A549 (cell line): ENCODE measurements around the gene NUTF2. TPM values are rescaled to one million over a fixed set of nuclear protein-coding genes. Genes with fewer than 3 reads are reported as not detected.

Experiments
- ATAC-seq, 2 experiments: fragments of 200-7000 bp in 1 of 2; fragments of >200 bp in 1 of 2; cut with Nextera tagmentation in 1 of 2; cut with Tn5 transposase in 1 of 2; 3 replicates each; pipeline versions ENCODE4 v1.8.0 to v1.9.1; 2018 to 2020; ENCODE audit warnings: mild to moderate bottlenecking in 1 of 2, moderate library complexity in 1 of 2
- CTCF ChIA-PET: fragments of 300-600 bp; sonication (Branson Sonifier 250); formaldehyde crosslinking; extraction: SDS; loops from one replicate; lab custom pipeline; 2021; ENCODE audit warnings: antibody characterized with exemption, inconsistent platforms; lab: Yijun Ruan, JAX
- POLR2A ChIA-PET: fragments of 350-600 bp; formaldehyde crosslinking; extraction: SDS; loops from one replicate; lab custom pipeline; 2021; ENCODE audit warnings: antibody characterized with exemption, inconsistent platforms; lab: Yijun Ruan, JAX
- DNase-seq, 2 experiments: peaks; one replicate each; pipeline versions ENCODE4 v3.0.0 to v3.0.0-alpha.2; 2011 to 2016; ENCODE audit warnings: low read depth in 1 of 2, low spot score in 1 of 2
- FAIRE-seq: peaks from 2 replicates; lab custom pipeline; 2011; peaks lifted over from hg19 to GRCh38; lab: Jason Lieb, UNC
- H3K27ac ChIP-seq, 2 experiments: fragments of >200 bp; sonication (Bioruptor Twin); formaldehyde crosslinking; 3 replicates each; pipeline ENCODE4 v1.5.1; 2016 to 2017
- H3K4me1 ChIP-seq: fragments of >200 bp; sonication (Bioruptor Twin); formaldehyde crosslinking; 3 replicates; pipeline ENCODE4 v1.6.1; 2016
- H3K4me2 ChIP-seq: fragments of >200 bp; sonication (Bioruptor Twin); formaldehyde crosslinking; 3 replicates; pipeline ENCODE4 v1.6.1; 2016
- H3K4me3 ChIP-seq: fragments of >200 bp; sonication (Bioruptor Twin); formaldehyde crosslinking; 3 replicates; pipeline ENCODE4 v1.5.1; 2016
- H3K9me3 ChIP-seq: fragments of >200 bp; sonication (Bioruptor Twin); formaldehyde crosslinking; 3 replicates; pipeline ENCODE4 v1.6.1; 2016
- BCL3 ChIP-seq: fragments of >200 bp; sonication (Bioruptor Twin); formaldehyde crosslinking; IDR thresholded peaks from 3 replicates; pipeline ENCODE4 v1.6.1; 2016
- CBX2 ChIP-seq: fragments of 200-600 bp; sonication (generic); IDR thresholded peaks from 2 replicates; pipeline ENCODE4 v1.6.1; 2016; ENCODE audit warnings: low read depth, mild to moderate bottlenecking, borderline replicate concordance
- CTCF ChIP-seq: fragments of >200 bp; sonication (Bioruptor Twin); formaldehyde crosslinking; IDR thresholded peaks from 3 replicates; pipeline ENCODE4 v1.5.1; 2016
- E2F6 ChIP-seq: IDR thresholded peaks from 2 replicates; pipeline ENCODE4 v1.6.1; 2012; ENCODE audit warnings: low read depth, borderline replicate concordance
- EHF ChIP-seq: fragments of 250-450 bp; sonication (Bioruptor Pico); IDR thresholded peaks from 2 replicates; pipeline ENCODE4 v1.5.0; 2020; ENCODE audit warnings: mild to moderate bottlenecking
- ELK1 ChIP-seq: fragments of 150-350 bp; IDR thresholded peaks from 2 replicates; pipeline ENCODE4 v1.6.1; 2014; ENCODE audit warnings: low read depth, mild to moderate bottlenecking, low read length
- FOSL2 ChIP-seq, 2 experiments: fragments of 450-650 bp in 1 of 2; fragments of >200 bp in 1 of 2; sonication (Bioruptor Twin) in 1 of 2; formaldehyde crosslinking; IDR thresholded peaks; 2 replicates each; pipeline versions ENCODE4 v1.5.0 to v1.6.1; 2016 to 2020; ENCODE audit warnings: mild to moderate bottlenecking in 1 of 2, moderate library complexity in 1 of 2
- FOXS1 ChIP-seq: fragments of 250-450 bp; sonication (Bioruptor Pico); IDR thresholded peaks from 2 replicates; pipeline ENCODE4 v1.5.0; 2020; ENCODE audit warnings: mild to moderate bottlenecking, moderate library complexity
- HOXA7 ChIP-seq: fragments of 250-450 bp; sonication (Bioruptor Pico); IDR thresholded peaks from 2 replicates; pipeline ENCODE4 v1.5.0; 2020; ENCODE audit warnings: mild to moderate bottlenecking, moderate library complexity
- HOXB5 ChIP-seq: fragments of 250-450 bp; sonication (Bioruptor Pico); IDR thresholded peaks from 2 replicates; pipeline ENCODE4 v1.5.0; 2020; ENCODE audit warnings: mild to moderate bottlenecking, moderate library complexity
- KDM1A ChIP-seq: fragments of 200-600 bp; sonication (generic); IDR thresholded peaks from 2 replicates; pipeline ENCODE4 v1.6.1; 2016; ENCODE audit warnings: low read depth, mild to moderate bottlenecking
- KDM5A ChIP-seq: fragments of 200-600 bp; sonication (generic); IDR thresholded peaks from 2 replicates; pipeline ENCODE4 v1.6.1; 2016; ENCODE audit warnings: antibody characterized with exemption, mild to moderate bottlenecking
- PBX3 ChIP-seq: IDR thresholded peaks from 2 replicates; pipeline ENCODE4 v1.6.1; 2012
- PHF8 ChIP-seq: fragments of 200-600 bp; sonication (generic); IDR thresholded peaks from 2 replicates; pipeline ENCODE4 v1.6.1; 2016; ENCODE audit warnings: low read depth, mild to moderate bottlenecking, antibody characterized with exemption, moderate library complexity, borderline replicate concordance
- REST ChIP-seq: fragments of 200-600 bp; sonication (generic); IDR thresholded peaks from 2 replicates; pipeline ENCODE4 v1.6.1; 2016; ENCODE audit warnings: antibody characterized with exemption, mild to moderate bottlenecking, moderate library complexity
- RFX5 ChIP-seq: fragments of 450-650 bp; IDR thresholded peaks from 2 replicates; pipeline ENCODE4 v1.7.1; 2014; ENCODE audit warnings: antibody characterized with exemption, mild to moderate bottlenecking, moderate library complexity
- SMC3 ChIP-seq: fragments of >200 bp; sonication (Bioruptor Twin); formaldehyde crosslinking; IDR thresholded peaks from 3 replicates; pipeline ENCODE4 v1.6.1; 2018; ENCODE audit warnings: inconsistent platforms
- TFCP2L1 ChIP-seq: fragments of 250-450 bp; sonication (Bioruptor Pico); IDR thresholded peaks from 2 replicates; pipeline ENCODE4 v1.5.0; 2021; ENCODE audit warnings: mild to moderate bottlenecking
- USF2 ChIP-seq: fragments of 450-650 bp; IDR thresholded peaks from 2 replicates; pipeline ENCODE4 v1.6.1; 2014; ENCODE audit warnings: antibody characterized with exemption
- ZFP36 ChIP-seq: fragments of 450-650 bp; IDR thresholded peaks from 2 replicates; pipeline ENCODE4 v1.6.1; 2014; ENCODE audit warnings: borderline replicate concordance; ENCODE audit not compliant: partially characterized antibody
- ZNF302 ChIP-seq: fragments of 250-450 bp; sonication (Bioruptor Pico); IDR thresholded peaks from 2 replicates; pipeline ENCODE4 v1.9.0; 2021; ENCODE audit warnings: inconsistent platforms, mild to moderate bottlenecking, moderate library complexity
- WGBS: methylation state at CpG from one replicate; pipeline ENCODE4 v1.1.6; 2017; ENCODE audit errors: missing lambda C conversion rate; 5-methylcytosine and 5-hydroxymethylcytosine counted together
- polyA plus RNA-seq, 4 experiments: library from polyadenylated mRNA; depleted of rRNA in 3 of 4; stranded (reverse); fragments of >200 nt; fragmentation: RNase III in 1 of 4; extraction: RNeasy Plus Mini Kit Qiagen cat#74134 plus additional on column Dnase treatment in 1 of 4; gene quantifications; 2 replicates in 3 of 4; 3 replicates in 1 of 4; pipeline ENCODE4 v1.2.3, GENCODE V29; 2011 to 2017

NUTF2 gene
- polyA plus RNA-seq, 2 of the 4 experiments (the other 2 are of a cell fraction), result 168 to 287 TPM

- POLR2A ChIA-PET, result interaction anchor here (1.2 to 1.9 kb wide), 2 partner anchors 10 to 48 kb away, joined by 3 to 8 read pairs; partner anchors contain the start of gene NRN1L
- no peak for FAIRE-seq
Observed at GRCh38 chr16:67893743-67894399, 47.1 kb downstream of the NUTF2 start.

GRCh38 chr16:67897231-67897630 lies 50.5 kb downstream of the NUTF2 start:
- POLR2A ChIA-PET, result no interaction called here
- no peak overlapping the region for H3K4me2 ChIP-seq
- DNase-seq, result no peak
- H3K4me1 ChIP-seq, result peaks cover 9% of the 10 kb centered on the region; the same call in 2 of the 3 replicates
- no peaks in the 10 kb centered on the region for H3K9me3 ChIP-seq
- CTCF ChIA-PET, result interaction anchor here (1.0 to 12.7 kb wide), 9 partner anchors 9 to 376 kb away, joined by 4 to 102 read pairs (median 5); partner anchors contain the start of gene NRN1L
- FAIRE-seq, result no peak
- ATAC-seq, result no peak
- H3K4me3 ChIP-seq, result no peak overlapping the region
- no peak overlapping the region for H3K27ac ChIP-seq
- whole genome bisulfite sequencing, result 98% methylated on average over 3 of the region's 3 CpGs
- TF ChIP-seq FOSL2 (IDR thresholded peaks at IDR 0.05) (no peak), FOSL2 (CRISPR knock-in tag; IDR thresholded peaks at IDR 0.05) (no peak), ZNF302 (CRISPR knock-in tag) (no peak), ZFP36 (no peak), TFCP2L1 (no peak), ELK1 (no peak), REST (no peak), HOXB5 (no peak), PHF8 (no peak), EHF (CRISPR knock-in tag) (no peak), SMC3 (no peak), CBX2 (no peak), HOXA7 (no peak), BCL3 (no peak), E2F6 (no peak), USF2 (no peak)

More at GRCh38 chr16:67893743-67894399, 47.1 kb downstream of the NUTF2 start:
- TF ChIP-seq RFX5 (no peak), CTCF (no peak), FOXS1 (CRISPR knock-in tag) (no peak), PBX3 (no peak), KDM5A (no peak), FOSL2 (IDR thresholded peaks at IDR 0.05) (no peak), FOSL2 (CRISPR knock-in tag; IDR thresholded peaks at IDR 0.05) (no peak), KDM1A (no peak)
- CTCF ChIA-PET, result interaction anchor here (0.6 to 3.7 kb wide), 5 partner anchors 11 to 201 kb away, joined by 3 to 44 read pairs (median 4); no protein-coding TSS in a partner anchor
- DNase-seq (no peak), ATAC-seq (no peak; a peak in 1 of 6 replicates)
- 12% methylated on average over 14 of the region's 14 CpGs for WGBS
- peak overlapping the region; percentile 90 to 94 for H3K27ac ChIP-seq
- H3K4me1 ChIP-seq, result peaks cover 11% of the 10 kb centered on the region; the same call in 2 of the 3 replicates
- H3K4me3 ChIP-seq, result peak overlapping the region; percentile 98
- H3K9me3 ChIP-seq, result no peaks in the 10 kb centered on the region
- H3K4me2 ChIP-seq, result peak overlapping the region; percentile 97
